GM11168 (cell line): ENCODE data around the gene DUS1L.

Experiments
- in situ Hi-C: fragments of 300-500 bp; cut with MboI; formaldehyde crosslinking; loops from one replicate; pipeline ENCODE4 v1.12.0; 2022; ENCODE audit warnings: low sequenced_read_pairs; ENCODE audit not compliant: unreplicated experiment

Gene DUS1L

DNA sequence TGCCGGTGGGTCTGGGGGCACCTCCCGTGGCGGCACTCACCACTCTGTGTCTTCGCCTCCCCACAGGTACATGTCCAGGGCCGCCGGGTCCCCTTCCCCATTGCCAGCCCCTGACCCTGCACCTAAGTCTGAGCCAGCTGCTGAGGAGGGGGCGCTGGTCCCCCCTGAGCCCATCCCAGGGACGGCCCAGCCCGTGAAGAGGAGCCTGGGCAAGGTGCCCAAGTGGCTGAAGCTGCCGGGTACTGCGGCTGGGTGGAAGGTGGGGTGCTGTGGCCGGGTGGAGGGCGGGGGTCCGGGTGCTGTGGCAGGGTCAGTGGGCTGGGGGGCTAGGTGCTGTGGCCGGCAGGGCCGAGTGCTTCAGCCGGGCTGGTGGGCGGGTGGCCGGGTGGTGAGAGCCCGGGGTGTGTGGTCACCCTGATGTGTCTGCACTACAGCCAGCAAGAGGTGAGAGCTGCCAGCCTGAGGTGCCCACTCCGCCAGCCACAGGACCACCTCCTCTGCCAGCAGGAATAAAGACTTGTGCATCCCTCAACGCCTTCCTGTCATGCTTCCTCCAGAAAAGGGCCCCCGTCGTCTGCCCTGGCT is 48.6 kb downstream of the DUS1L start:
- in situ Hi-C loops = no loop called here

DNA sequence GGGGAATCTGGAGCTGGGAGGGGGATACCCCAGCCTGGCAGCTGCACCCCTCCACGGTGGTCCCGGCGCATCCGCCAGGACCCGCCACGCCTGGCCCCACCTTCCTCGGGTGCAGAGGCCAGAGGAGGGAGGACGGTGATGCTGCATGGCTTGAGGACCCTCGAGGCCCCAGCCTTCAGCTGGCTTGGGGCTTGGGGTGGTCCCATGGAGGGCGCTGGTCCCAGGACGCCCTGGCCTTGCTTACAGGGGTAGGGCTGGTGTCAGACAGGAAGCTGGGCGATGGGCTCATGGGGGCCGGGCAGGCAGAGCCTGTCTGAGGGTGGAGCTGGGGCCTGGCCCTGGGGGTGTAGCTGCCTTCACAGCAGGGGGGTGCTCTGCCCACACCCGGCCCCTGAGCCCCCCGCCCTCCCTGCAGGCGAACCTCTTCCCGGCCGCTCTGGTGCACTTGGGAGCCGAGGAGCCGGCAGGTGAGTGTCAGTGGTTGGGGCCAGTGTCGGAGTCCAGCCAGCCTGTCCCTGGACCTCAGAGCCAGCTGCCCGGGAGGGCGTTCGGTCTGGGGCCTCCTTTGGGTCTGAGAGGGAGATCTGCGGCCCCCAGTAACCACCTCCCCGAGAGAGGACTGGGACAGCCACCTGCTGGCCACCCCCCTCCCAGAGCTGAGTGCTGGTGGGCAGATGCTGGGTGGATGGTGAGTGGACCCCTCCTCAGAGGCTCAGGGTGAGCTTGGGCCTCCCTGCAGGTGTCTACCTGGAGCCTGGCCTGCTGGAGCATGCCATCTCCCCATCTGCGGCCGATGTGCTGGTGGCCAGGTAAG is 49.3 kb downstream of the DUS1L start:
- in situ Hi-C loops = no loop called here

DNA sequence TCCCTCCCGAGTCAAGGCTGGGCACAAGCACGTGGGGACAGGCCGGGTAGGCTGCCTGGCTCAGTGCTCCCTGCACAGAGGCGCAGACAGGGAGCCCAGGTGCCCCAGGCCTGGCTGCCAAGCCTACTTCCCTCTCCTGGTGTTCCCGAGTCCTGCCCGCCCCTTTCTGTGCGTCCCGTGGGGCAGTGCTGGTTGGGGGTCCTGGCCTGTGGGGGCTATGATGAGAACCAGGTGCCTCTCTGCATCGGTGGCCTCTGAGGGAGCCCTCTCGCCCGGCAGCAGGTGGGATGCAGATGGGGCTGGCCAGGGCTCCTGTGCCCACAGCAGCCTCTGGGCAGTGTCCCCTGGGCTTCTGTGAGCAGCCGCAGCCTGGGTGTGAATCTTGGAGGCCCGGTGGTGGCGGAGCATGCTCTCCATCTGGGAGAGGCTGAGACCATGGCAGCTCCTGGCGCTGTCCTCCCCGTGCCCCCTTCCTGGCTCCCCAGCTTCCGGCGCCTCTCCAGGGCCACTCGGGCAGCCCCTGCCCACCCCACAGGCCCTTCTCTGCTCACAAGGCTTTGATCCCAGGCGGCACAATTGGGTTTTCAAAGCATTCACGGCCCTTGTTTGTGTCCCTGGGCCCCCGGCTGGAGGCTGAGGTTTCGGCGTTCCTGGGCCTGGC is 50.2 kb downstream of the DUS1L start:
- in situ Hi-C loops = no loop called here

DNA sequence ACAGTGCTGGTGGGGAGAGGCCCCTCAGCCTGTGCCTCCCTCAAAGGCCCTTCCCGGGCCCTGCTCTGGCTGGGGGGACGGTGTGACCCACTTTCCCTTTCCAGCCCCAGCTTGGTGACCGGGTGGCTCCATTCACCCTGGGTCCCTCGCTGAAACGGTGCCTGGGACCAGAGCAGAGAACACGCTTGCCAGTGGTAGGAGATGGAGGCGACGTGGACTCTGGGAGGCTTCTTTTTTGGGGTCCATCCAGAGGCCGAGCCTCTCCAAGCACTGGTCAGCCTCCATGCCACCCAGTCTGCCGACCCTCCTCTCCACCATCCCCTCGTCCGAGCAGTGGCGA is 50.7 kb downstream of the DUS1L start:
- in situ Hi-C loops = no loop called here

DNA sequence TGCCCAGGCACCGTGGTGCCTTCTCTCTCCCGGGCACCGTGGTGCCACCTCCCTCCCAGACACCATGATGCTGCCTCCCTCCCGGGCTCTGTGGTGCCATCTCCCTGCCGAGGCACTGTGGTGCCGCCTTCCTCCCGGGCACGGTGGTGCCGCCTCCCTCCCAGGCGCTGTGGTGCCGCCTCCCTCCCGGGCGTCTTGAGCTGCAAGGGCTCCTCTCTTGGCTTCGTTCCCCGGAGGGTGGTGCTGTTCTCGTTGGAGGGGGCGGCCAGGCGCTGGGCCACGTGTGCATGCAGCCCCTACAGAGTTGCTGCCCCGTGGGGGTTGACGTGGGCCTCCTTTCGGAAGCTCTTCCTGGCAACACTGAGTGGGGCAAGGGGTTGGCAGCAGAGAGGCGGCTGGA is 51.2 kb downstream of the DUS1L start:
- in situ Hi-C loops = no loop called here

DNA sequence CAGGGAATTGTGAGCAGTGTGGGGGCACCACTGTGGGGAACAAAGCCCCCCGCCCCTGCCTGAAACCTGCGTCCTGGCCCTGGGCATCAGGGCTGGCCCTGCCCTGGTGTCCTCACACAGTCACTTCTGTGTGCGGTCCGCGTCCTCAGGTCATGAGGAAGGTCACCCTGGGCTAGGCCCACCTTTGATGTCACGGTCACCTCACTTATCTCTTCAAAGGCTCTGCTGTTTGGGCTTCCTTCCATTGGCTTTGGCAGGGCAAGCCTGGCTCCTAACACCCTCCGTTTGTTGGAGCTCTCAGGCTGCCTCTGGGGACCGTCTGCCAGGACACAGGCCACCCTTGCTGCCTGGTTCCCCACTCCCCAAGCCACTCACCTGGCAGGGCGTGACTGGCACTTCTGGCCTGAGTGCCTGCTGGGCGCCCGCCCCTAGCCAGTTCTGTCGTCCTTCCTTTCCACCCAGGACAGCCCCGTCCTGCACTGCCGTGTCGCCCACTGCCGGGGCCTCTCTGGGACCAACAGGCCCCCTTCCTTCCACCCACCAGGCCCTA is 51.8 kb downstream of the DUS1L start:
- in situ Hi-C loops = no loop called here

DNA sequence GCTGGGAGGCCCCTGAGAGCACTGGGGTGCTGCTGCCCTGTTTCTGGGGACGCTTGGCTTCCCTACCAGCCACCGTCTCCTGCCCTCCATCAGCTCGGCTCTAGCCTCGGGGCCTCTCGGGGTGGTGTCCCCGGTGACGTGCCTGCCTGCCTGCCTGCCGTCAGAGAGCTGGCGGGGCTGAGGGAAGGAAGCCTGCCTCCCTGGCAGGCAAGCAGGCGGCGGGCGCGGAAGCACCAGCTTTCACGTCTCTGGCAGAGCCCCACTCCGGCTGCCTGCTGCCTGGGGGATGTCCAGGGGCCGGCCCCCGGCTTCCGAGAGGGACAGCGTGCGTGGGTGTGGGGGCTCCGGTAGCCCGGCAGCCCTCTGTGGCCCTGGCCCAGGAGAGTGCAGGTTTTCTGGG is 52.3 kb downstream of the DUS1L start:
- in situ Hi-C loops = no loop called here

DNA sequence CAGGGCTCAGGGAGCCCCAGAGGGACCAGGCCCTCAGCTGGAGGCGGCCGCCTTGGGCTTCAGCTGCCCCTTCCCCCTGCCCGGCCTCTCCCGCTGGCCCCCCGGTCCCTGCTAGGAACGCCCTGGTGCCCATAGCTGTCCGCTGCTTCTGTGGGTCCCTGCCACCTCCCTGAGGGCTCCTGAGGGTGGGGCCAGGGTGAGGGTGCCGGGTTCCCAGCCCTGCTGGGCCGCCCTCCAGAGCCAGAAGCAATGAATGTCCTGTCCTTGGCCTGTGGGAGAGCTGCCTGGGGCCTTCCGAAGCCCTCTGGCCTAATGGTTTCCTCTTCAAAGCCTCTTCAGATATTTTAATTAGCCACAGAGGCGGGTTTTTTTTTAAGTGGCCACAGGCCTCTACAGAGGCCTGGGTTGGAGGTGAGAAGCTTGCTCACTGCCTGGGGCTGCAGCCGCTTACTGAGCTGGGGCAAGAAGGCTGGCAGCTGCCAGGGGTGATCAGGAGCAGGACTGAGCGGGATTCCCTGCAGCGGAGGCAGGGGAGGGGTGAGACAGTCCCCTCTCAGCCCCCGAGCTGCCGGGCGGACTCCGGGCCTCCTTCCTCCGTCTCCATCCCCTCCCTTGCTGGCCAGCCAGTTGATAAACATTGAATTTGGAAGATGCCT is 52.8 kb downstream of the DUS1L start:
- in situ Hi-C loops = no loop called here

DNA sequence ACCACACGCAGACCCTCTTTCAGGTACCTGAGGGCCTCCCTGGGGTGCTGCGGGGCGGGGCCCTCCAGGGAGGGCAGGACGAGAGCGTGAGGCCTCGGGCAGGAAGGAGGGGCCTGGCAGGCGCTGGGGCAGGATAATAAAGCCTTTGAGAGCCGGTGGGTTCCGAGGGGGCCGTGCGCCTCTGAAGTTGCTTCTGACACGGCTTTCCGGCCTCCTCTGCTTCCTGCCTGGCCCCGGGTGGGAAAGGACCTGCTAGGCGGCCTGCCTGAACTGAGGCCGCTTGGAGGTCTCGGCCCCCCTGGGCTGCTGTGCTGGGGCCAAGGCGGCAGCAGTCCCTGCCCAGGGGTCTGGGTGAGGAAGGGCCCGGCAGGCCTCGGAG is 53.4 kb downstream of the DUS1L start:
- in situ Hi-C loops = no loop called here

DNA sequence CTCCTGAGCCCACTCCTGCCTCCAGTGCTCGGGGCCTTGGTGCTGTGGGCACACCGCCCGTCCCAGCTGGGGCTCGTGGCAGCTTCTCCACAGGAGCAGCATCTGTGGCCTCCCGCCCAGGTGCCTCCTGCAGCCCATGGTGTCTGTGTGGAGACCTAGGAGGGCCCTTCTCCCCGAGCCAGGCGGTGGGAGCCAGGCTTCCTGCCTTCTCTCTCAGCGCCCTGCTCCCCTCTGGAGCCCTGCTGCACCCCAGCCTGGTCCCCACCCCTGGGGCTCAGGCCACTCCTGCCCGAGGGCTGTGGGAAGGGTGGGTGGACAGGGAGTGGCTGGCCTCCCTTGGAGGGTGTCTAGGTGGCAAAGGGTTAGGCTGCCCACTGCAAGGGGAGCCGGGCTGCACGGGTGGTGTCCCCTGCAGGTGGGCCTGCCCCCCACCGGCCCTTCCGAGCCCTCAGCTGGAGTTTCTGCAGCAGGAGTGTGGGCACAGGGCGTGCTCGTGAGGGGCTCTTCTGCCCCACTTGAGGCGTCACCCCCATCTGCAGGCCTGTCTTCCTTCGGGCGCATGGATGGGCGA is 53.9 kb downstream of the DUS1L start:
- in situ Hi-C loops = no loop called here

DNA sequence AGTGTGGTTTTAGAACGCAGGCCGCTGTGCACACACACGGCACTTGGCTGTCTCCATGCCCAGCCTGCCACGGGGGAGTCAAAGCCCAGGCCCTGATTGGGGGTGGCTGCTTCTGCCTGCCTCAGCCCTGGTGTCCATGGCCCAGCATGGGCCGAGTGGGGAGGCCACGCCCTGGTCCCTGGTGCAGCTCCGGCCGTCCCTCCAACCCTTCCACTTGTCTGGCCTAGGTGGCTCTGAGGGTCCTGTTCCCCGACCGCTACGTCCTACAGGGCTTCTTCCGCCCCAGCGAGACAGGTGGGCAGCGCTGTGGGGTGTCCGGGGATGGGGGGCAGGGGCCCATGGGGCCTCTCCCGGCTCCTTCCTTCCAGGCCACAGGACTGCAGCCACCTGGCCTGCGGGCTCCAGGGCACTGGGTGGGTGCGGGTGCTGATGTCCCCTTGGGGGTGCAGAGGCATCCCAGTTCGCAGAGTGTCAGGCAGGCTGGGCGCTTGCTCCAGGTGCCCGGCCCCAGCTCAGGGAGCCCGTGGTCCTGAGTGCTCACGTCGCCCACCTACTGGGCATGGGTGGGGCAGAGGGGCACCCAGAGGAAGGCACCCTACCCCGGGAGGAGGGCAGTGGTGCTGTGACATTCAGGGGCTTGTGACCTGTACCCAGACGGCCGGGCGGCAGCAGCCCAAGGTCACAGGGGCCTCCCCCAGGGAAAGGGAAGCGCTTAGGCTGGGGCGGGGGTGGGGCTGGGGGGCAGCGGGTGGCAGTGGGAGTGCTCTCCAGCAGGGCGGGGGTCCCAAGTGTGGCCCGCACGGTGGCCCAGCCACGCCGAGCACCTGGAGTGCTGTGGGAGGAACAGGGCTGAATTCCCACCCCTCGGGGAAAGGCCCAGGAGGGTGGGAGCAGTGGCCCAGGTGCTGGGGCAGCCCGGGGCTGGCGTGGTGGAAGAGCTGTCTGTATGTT is 54.8 kb downstream of the DUS1L start:
- in situ Hi-C loops = no loop called here

DNA sequence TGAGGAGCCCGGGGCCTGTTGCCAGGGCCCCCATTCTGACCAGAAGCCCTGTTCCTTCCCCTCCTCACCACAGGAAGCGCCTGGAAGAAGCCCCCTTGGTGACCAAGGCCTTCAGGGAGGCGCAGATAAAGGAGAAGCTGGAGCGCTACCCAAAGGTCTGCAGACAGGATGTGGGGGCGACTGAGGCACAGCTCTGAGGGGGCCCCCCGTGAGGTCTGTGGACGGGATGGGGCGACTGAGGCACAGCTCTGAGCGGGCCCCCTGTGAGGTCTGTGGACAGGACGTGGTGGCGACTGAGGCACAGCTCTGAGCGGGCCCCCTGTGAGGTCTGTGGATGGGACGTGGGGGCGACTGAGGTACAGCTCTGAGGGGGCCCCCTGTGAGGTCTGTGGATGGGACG is 56.2 kb downstream of the DUS1L start:
- in situ Hi-C loops = no loop called here

DNA sequence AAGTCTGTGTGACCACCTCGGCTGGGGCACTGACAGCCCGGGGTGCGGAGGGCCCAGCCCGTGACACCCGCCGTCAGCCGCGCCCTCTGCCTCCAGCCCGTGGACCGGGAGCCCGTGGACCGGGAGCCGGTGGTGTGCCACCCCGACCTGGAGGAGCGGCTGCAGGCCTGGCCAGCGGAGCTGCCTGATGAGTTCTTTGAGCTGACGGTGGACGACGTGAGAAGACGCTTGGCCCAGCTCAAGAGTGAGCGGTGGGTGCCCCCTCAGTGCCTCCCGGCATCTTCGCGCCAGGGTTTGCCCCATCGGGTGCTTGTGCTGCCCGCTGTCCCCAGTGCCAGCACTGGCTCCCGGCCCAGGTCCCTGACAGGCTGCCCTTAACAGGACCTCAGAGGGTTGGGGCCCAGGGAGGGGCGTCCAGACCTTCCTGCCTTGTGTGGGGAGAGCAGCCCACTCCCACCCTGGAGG is 56.6 kb downstream of the DUS1L start:
- in situ Hi-C loops = no loop called here

DNA sequence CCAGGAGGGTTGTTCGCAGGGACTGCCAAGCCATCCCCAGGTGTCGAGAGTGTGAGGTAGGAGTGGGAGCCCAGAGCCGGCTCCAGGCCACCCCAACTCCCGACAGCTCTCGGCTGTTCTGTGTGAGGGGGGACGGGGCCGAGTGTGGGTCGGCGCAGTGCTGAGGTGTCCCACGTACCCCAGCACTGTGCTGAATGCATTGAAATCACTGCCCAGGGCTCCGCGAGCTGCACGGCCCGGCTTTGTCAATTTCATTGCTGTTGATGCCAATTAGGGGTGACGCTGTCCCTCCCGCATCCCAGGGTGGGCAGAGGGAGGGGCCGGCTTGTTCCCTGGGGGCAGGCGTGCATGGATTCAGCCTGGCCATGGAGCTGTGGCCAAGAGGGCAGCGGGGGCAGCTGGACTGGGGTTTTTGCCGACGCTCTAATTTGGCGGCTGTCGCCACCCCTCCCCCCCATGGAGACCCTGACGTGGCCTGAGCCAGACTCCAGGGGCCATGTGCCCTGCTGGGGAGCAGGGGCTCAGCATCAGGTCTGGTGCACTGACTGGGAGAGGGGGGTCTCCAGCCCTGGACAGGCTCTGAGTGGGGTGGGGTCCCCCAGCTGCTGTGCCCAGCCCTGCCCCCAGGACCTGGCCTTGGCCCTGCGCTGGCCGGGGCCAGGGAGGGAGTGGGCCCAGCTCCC is 57.2 kb downstream of the DUS1L start:
- in situ Hi-C loops = no loop called here
